Measurements from ENCODE around the gene GIGYF2. TPM values are rescaled to one million over a fixed set of nuclear protein-coding genes. Genes with fewer than 3 reads are reported as not detected.

GIGYF2 gene
- total RNA-seq, 1 experiment from 2014 or later: 55.3 TPM

DNA sequence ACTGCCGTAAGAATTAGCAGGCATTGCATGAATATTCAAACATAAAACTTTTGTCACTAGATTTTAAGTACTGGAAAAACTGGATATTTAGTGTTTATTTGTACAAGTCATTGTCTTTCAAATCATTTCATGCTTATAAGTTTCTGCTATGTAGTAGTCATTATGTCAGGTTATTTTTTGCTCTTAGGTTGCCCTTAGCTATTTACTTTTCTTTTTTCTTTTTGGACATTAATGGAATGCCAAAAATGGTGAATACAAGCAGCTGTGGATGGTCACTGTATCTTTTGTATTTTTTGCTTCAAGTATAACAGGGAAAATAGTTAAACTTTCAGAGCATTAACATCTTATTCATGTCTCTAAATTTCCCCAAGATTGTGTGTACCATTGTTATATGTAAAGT is 97.8 kb downstream of the GIGYF2 start:
- Histone ChIP-seq H3K4ac (ENCODE audit: low read depth, low read length) (no peak overlapping the region), H2BK12ac (ENCODE audit: insufficient read length, low read depth, low read length) (no peak overlapping the region), H3K79me1 (ENCODE audit: insufficient read depth, low read depth, low read length, poor library complexity, severe bottlenecking) (no peaks in the 10 kb centered on the region), H3K23ac (ENCODE audit: insufficient read length, low read depth, low read length) (no peak overlapping the region), H2BK5ac (ENCODE audit: insufficient read length, low read length) (no peak overlapping the region), H2BK15ac (ENCODE audit: low read depth, low read length) (no peak overlapping the region), H3K23me2 (ENCODE audit: insufficient read length, low read depth, low read length, poor library complexity, severe bottlenecking) (no peaks in the 10 kb centered on the region), H2BK120ac (ENCODE audit: low read depth, low read length, poor library complexity, severe bottlenecking) (no peak overlapping the region), H4K8ac (replicated peaks; ENCODE audit: insufficient read length, low read depth, low read length) (no peak overlapping the region), H2BK20ac (ENCODE audit: low read depth, low read length, poor library complexity, severe bottlenecking) (no peak overlapping the region), H3K9me3 (ENCODE audit: control insufficient read depth, low read depth, low read length) (no peaks in the 10 kb centered on the region), H2AK5ac (ENCODE audit: insufficient read length, low read length) (no peak overlapping the region), H3K56ac (ENCODE audit: insufficient read length, low read depth, low read length) (no peak overlapping the region), H3K27ac (ENCODE audit: insufficient read length, low read depth, low read length) (no peak overlapping the region), H4K5ac (ENCODE audit: insufficient read length, low read depth, low read length) (no peak overlapping the region), H3K4me1 (ENCODE audit: insufficient read depth, low read length) (no peaks in the 10 kb centered on the region), H2AFZ (ENCODE audit: low read length) (no peak overlapping the region), H4K91ac (ENCODE audit: insufficient read length, low read depth, low read length) (no peak overlapping the region), H3K9ac (ENCODE audit: extremely low read depth, insufficient read length, low read length) (no peak overlapping the region), H3K18ac (ENCODE audit: insufficient read length, low read depth, low read length) (no peak overlapping the region), H3K4me2 (ENCODE audit: insufficient read depth, insufficient read length, low read length) (no peak overlapping the region), H3K27me3 (ENCODE audit: insufficient read depth, low read length) (no peaks in the 10 kb centered on the region), H3K79me2 (ENCODE audit: insufficient read depth, low read length) (no peaks in the 10 kb centered on the region), H4K20me1 (ENCODE audit: control insufficient read depth, insufficient read depth, insufficient read length) (no peaks in the 10 kb centered on the region), H3K14ac (ENCODE audit: insufficient read depth, low read length) (no peak overlapping the region), H3T11ph (ENCODE audit: low read length) (no peak overlapping the region)
- DNase-seq: no peak
- no peak overlapping the region for H3K4me3 Mint-ChIP-seq
- no CpG with 5 or more reads among the region's 1 CpG for WGBS (ENCODE audit: extremely low coverage, insufficient read length, low lambda C conversion rate)
- peaks cover 8% of the 10 kb centered on the region in 2 experiments for H3K4me1 Mint-ChIP-seq
- no peaks in the 10 kb centered on the region for H3K9me3 Mint-ChIP-seq
- TF ChIP-seq, protein P1, sequence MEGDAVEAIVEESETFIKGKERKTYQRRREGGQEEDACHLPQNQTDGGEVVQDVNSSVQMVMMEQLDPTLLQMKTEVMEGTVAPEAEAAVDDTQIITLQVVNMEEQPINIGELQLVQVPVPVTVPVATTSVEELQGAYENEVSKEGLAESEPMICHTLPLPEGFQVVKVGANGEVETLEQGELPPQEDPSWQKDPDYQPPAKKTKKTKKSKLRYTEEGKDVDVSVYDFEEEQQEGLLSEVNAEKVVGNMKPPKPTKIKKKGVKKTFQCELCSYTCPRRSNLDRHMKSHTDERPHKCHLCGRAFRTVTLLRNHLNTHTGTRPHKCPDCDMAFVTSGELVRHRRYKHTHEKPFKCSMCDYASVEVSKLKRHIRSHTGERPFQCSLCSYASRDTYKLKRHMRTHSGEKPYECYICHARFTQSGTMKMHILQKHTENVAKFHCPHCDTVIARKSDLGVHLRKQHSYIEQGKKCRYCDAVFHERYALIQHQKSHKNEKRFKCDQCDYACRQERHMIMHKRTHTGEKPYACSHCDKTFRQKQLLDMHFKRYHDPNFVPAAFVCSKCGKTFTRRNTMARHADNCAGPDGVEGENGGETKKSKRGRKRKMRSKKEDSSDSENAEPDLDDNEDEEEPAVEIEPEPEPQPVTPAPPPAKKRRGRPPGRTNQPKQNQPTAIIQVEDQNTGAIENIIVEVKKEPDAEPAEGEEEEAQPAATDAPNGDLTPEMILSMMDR (conservative IDR thresholded peaks at IDR 0.05): no peak
- H3K27ac Mint-ChIP-seq: no peak overlapping the region; a peak in 1 of 7 replicates
- peaks cover 9 to 60% (median 57%) of the 10 kb centered on the region in 3 experiments; a peak in 6 of 7 replicates for H3K36me3 Mint-ChIP-seq (ENCODE audit: insufficient read depth in 1 of 3, low read depth in 3 of 3)
- no peaks in the 10 kb centered on the region for H3K27me3 Mint-ChIP-seq (ENCODE audit: low read depth)

Data from H9 (cell line).